ENCODE results near the gene ABCB11. TPM values are rescaled to one million over a fixed set of nuclear protein-coding genes. Genes with fewer than 3 reads are reported as not detected.

Gene ABCB11
- total and polyA plus RNA-seq, 2 of the 4 experiments (the other 2 are of a cell fraction): not detected

GRCh38 chr2:169039702-169040101, 8.6 kb upstream of the ABCB11 start:
- DNase-seq (no peak), ATAC-seq (ENCODE audit: low read depth) (no peak)
- peaks cover 2% of the 10 kb centered on the region; the same call in 1 of the 2 replicates for H3K9me3 ChIP-seq (ENCODE audit: control insufficient read depth, insufficient read depth, low read length)
- H3K27me3 ChIP-seq (ENCODE audit: control insufficient read depth, insufficient read depth, low read length): no peaks in the 10 kb centered on the region
- no peak overlapping the region for H3K27ac ChIP-seq (ENCODE audit: insufficient read depth, low read length)
- intact Hi-C loops (cut with micrococcal nuclease): no loop called here
- H2BK5ac ChIP-seq (ENCODE audit: low read depth, low read length, poor library complexity, severe bottlenecking): no peak overlapping the region
- no peak overlapping the region for H3K18ac ChIP-seq (ENCODE audit: low read depth, low read length)
- no peak overlapping the region for H3K23ac ChIP-seq (ENCODE audit: low read depth, low read length)
- H3K9me1 ChIP-seq (ENCODE audit: insufficient read depth, low read length): no peaks in the 10 kb centered on the region
- no CpG with 5 or more reads among the region's 4 CpGs for WGBS, 2 experiments (ENCODE audit: extremely low coverage in 2 of 2, insufficient read length in 1 of 2)
- H2AK9ac ChIP-seq (replicated peaks; ENCODE audit: low read depth, low read length, poor library complexity): no peak overlapping the region
- no peaks in the 10 kb centered on the region for H3K79me1 ChIP-seq (ENCODE audit: low read depth in 1 of 2, low read length in 2 of 2)
- H2BK15ac ChIP-seq (ENCODE audit: low read depth, low read length): no peak overlapping the region
- H3K36me3 ChIP-seq (ENCODE audit: control insufficient read depth, insufficient read depth, low read length): no peaks in the 10 kb centered on the region
- H2AK5ac ChIP-seq (ENCODE audit: low read depth, low read length): no peak overlapping the region
- H3K4me2 ChIP-seq (ENCODE audit: low read depth, low read length): no peak overlapping the region
- no peak overlapping the region for H3K56ac ChIP-seq (ENCODE audit: extremely low read depth, insufficient read depth, low read length)
- no peaks in the 10 kb centered on the region for H4K20me1 ChIP-seq (ENCODE audit: insufficient read depth, low read length)
- H2BK120ac ChIP-seq (ENCODE audit: low read depth, low read length): no peak overlapping the region
- TF ChIP-seq MAZ (IDR thresholded peaks at IDR 0.05; ENCODE audit: borderline replicate concordance, low read depth, low read length): no peak
- H2BK20ac ChIP-seq (ENCODE audit: low read depth, low read length): no peak overlapping the region
- in situ Hi-C loops (cut with MboI; ENCODE audit: low sequenced_read_pairs): no loop called here
- no peak overlapping the region for H3K4me3 ChIP-seq (ENCODE audit: insufficient read depth, low read depth, low read length)
- H3K4ac ChIP-seq (ENCODE audit: low read depth, low read length): no peak overlapping the region
- no peaks in the 10 kb centered on the region for H3K4me1 ChIP-seq (ENCODE audit: control insufficient read depth, insufficient read depth, low read length)
- ChIA-PET CTCF (no interaction called here), POLR2A (ENCODE audit: unreplicated experiment) (no interaction called here)
- no peak overlapping the region for H3K14ac ChIP-seq (replicated peaks; ENCODE audit: low read depth, low read length)
- dilution Hi-C loops (cut with HindIII; ENCODE audit: low sequenced_read_pairs, unreplicated experiment): no loop called here
- no TSS peak for BruUV-seq (replicated peaks)
- no peak overlapping the region for H4K5ac ChIP-seq (ENCODE audit: low read depth, low read length)
- H4K91ac ChIP-seq (ENCODE audit: insufficient read depth, low read depth, low read length): no peak overlapping the region
- no peak overlapping the region for H3K9ac ChIP-seq (ENCODE audit: low read depth, low read length)
- H4K8ac ChIP-seq (ENCODE audit: low read depth in 2 of 2, low read length in 2 of 2): no peak overlapping the region
- H2AFZ ChIP-seq (replicated peaks; ENCODE audit: low read length, poor library complexity): no peak overlapping the region

Data from IMR-90 (cell line).